ENCODE data around the gene GRN. TPM values are rescaled to one million over a fixed set of nuclear protein-coding genes. Genes with fewer than 3 reads are reported as not detected.
A peak's percentile ranks its signal among the peaks of the same experiment; 100 is the strongest.

Gene GRN
- total RNA-seq, 1 donor from 2014 or later: 160 TPM

DNA sequence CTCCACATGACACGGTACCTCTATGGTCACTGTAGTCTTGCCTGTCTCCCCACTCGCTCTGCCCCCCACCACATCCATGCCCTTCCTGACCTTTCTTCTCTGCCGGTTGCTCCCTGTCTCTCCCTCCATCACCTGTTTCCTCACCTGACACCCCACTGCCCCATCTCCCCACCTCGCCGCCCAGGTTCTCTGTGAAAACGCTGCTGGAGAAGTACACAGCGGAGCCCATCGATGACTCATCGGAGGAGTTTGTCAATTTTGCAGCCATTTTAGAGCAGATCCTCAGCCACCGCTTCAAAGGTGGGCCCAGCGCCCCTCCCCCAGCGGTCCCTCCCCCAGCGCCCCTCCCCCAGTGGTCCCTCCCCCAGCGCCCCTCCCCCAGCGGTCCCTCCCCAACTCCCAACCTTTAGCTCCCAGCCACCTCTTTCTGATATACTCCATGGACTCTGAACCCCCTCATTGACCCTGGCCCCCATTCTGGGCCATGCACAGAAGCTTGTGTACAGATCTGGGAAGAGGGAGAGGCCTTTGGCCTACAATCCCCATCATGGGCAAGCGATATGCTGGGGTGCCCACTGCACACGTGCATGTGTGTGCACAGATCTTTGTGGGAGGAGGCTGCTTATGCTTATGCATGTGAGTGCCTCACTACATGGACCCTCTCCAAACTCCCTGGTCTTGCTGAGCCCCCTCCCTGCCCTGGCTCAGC lies 32.6 kb upstream of the GRN start:
- TF ChIP-seq, protein P1, sequence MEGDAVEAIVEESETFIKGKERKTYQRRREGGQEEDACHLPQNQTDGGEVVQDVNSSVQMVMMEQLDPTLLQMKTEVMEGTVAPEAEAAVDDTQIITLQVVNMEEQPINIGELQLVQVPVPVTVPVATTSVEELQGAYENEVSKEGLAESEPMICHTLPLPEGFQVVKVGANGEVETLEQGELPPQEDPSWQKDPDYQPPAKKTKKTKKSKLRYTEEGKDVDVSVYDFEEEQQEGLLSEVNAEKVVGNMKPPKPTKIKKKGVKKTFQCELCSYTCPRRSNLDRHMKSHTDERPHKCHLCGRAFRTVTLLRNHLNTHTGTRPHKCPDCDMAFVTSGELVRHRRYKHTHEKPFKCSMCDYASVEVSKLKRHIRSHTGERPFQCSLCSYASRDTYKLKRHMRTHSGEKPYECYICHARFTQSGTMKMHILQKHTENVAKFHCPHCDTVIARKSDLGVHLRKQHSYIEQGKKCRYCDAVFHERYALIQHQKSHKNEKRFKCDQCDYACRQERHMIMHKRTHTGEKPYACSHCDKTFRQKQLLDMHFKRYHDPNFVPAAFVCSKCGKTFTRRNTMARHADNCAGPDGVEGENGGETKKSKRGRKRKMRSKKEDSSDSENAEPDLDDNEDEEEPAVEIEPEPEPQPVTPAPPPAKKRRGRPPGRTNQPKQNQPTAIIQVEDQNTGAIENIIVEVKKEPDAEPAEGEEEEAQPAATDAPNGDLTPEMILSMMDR (IDR thresholded peaks at IDR 0.05; ENCODE audit: borderline replicate concordance): no peak
- H3K36me3 ChIP-seq: no peaks in the 10 kb centered on the region
- DNase-seq: no peak
- intact Hi-C loops (cut with micrococcal nuclease): no loop called here
- H3K4me3 ChIP-seq: no peak overlapping the region
- peaks cover 78% of the 10 kb centered on the region for H3K27me3 ChIP-seq (ENCODE audit: low read depth)
- peaks cover 26% of the 10 kb centered on the region for H3K4me1 ChIP-seq
- H3K9me3 ChIP-seq (replicated peaks): no peaks in the 10 kb centered on the region
- H3K27ac ChIP-seq (replicated peaks): no peak overlapping the region

DNA sequence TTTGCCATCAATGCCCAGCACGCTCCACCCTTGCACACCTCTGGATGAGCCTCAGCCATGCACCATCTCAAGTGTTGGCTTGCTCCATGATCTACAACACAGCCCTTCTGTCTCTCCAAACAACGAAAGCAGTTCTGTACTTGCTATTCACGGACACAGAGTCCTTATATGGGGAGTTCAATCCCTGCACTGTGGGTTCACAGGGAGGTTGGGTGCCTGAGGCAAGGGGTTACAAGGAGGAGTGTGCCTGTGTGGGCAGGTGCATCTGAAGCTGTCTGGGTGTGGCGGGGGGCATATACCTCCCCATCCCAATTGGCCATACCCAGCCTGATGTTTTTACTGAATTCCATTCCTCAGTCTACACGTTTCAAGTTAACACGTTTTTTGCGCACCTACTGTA lies 31.1 kb upstream of the GRN start:
- no peak for DNase-seq
- intact Hi-C loops (cut with micrococcal nuclease): no loop called here

DNA sequence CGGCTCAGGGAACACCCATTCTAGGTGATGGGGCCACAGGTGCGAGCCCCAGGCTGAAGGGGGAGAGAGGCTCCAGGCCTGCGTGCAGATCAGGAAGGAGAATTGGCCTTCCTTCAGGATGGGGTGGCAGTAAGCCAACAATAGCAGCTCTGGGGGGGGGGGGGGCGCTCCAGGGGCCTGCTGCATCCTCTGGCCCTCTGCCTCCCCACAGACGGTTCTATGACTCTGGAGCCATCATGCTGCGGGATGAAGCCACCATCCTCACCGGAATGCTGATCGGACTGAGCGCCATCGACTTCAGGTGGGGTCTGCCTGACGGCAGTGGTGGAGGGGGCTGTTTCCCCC lies 30.6 kb upstream of the GRN start:
- Histone ChIP-seq H3K27ac (replicated peaks) (no peak overlapping the region), H3K4me1 (peaks cover 9% of the 10 kb centered on the region), H3K4me3 (peak overlapping the region; percentile 51), H3K36me3 (peaks cover 3% of the 10 kb centered on the region), H3K27me3 (ENCODE audit: low read depth) (peaks cover 83% of the 10 kb centered on the region), H3K9me3 (replicated peaks) (no peaks in the 10 kb centered on the region)
- TF ChIP-seq, protein P1 (IDR thresholded peaks at IDR 0.05; ENCODE audit: borderline replicate concordance): no peak
- intact Hi-C loops (cut with micrococcal nuclease): no loop called here
- DNase-seq: no peak

More for the DNA sequence above, 31.1 kb upstream of the GRN start:
- TF ChIP-seq, protein P1 (IDR thresholded peaks at IDR 0.05; ENCODE audit: borderline replicate concordance): no peak
- Histone ChIP-seq H3K27me3 (ENCODE audit: low read depth) (peaks cover 83% of the 10 kb centered on the region), H3K27ac (replicated peaks) (no peak overlapping the region), H3K9me3 (replicated peaks) (no peaks in the 10 kb centered on the region), H3K4me3 (no peak overlapping the region), H3K4me1 (peaks cover 11% of the 10 kb centered on the region), H3K36me3 (no peaks in the 10 kb centered on the region)

DNA sequence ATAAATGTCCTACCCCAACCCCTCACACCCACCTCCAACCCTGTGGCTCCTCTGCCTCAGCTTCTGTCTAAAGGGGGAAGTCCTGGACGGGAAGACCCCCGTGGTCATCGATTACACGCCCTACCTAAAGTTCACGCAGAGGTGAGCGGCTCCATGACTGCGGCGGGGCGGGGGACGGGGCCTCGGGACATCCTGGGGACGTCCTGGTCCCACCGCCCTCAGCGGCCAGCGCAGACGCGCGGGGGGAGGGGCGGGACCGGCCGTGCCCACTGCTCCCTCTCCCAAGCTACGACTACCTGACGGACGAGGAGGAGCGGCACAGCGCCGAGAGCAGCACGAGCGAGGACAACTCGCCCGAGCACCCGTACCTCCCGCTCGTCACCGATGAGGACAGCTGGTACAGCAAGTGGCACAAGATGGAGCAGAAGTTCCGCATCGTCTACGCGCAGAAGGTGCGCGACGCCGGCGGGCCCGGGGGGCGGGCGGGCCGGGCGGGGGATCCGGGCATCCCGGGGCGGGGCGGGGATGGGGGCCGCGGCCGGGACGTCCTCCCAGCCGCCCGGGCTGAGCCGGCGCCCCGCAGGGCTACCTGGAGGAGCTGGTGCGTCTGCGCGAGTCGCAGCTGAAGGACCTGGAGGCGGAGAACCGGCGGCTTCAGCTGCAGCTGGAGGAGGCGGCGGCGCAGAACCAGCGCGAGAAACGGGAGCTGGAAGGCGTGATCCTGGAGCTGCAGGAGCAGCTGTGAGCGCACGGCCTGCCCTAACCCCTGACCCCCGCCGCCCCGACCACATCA lies 30.0 kb upstream of the GRN start:
- Histone ChIP-seq H3K27ac (replicated peaks) (no peak overlapping the region), H3K36me3 (peaks cover 9% of the 10 kb centered on the region), H3K27me3 (ENCODE audit: low read depth) (peaks cover 78% of the 10 kb centered on the region), H3K4me3 (peak overlapping the region; percentile 51), H3K4me1 (peaks cover 9% of the 10 kb centered on the region), H3K9me3 (replicated peaks) (no peaks in the 10 kb centered on the region)
- intact Hi-C loops (cut with micrococcal nuclease): no loop called here
- no peak for DNase-seq
- TF ChIP-seq, protein P1 (IDR thresholded peaks at IDR 0.05; ENCODE audit: borderline replicate concordance): no peak

DNA sequence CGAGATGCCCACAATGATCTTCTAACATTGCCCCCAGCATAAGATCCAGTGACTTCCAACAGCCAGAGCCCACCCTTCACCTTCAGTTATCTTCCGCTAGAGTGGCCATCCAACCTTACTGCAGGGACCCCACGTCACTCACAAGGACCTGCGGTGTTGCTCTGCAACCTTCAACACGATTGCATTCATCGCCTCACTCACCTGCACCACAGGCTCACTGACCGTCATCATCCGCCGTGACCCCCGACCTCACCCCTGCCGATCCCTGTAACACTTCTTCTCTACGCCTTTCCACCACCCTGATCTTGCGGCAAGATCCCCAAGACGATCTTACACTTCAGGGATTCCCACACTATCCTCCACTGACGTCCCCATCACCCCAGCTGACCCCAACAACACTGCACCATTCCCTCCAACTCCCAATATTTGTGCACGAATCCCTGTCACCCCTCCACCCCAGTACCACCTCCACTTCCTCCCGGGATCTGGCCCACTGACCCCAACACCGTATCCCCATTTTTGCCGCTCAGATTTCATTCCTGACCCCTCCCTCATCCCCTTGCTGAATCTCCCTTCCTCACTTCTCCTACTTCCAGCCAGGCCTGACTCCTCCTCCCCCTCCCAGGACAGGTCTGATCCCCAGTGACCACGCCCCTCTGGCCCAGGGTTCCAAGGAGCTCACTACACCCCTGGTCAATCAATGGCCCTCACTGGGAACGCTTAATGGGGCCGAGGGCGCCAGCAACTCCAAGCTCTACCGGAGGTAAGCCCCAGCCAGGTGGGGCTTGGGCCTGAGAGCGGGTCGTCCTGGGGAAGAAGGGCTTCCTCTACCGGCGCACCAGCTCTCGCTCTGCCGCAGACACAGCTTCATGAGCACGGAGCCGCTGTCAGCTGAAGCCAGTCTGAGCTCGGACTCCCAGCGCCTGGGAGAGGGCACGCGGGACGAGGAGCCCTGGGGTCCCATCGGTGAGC lies 29.1 kb upstream of the GRN start:
- H3K27me3 ChIP-seq (ENCODE audit: low read depth): peaks cover 69% of the 10 kb centered on the region
- TF ChIP-seq, protein P1 (IDR thresholded peaks at IDR 0.05; ENCODE audit: borderline replicate concordance): no peak
- no peak for DNase-seq
- H3K4me1 ChIP-seq: peaks cover 9% of the 10 kb centered on the region
- no peak overlapping the region for H3K4me3 ChIP-seq
- no peak overlapping the region for H3K27ac ChIP-seq (replicated peaks)
- H3K9me3 ChIP-seq (replicated peaks): no peaks in the 10 kb centered on the region
- peaks cover 18% of the 10 kb centered on the region for H3K36me3 ChIP-seq
- intact Hi-C loops (cut with micrococcal nuclease): no loop called here
